Measurements from ENCODE around the gene BMP6.
"Not testable (repeated sequence)": the region's sequence is repeated elsewhere in the genome, so short reads cannot be mapped to it uniquely, and the experiment has no call there.

Gene BMP6

DNA sequence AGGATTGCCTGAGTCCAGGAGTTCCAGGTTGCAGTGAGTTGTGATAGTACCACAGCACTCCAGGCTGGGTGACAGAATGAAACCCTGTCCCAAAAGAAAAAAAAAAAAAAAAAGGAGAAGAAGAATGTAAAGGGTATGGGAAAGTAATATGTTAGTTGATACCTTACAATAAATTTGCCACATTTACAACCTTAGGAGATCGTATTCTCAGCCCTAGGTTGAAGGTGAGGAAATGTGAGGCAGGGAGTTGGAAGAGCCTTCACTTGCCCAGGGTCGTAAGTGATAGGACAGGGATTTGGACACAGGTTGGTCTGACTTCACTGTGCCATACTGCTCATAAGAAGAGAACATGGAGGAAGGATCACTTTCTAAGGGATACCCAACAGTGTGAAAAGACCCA lies 68.6 kb downstream of the BMP6 start:
- no peak for DNase-seq (ENCODE audit: low read depth in 2 of 2)

DNA sequence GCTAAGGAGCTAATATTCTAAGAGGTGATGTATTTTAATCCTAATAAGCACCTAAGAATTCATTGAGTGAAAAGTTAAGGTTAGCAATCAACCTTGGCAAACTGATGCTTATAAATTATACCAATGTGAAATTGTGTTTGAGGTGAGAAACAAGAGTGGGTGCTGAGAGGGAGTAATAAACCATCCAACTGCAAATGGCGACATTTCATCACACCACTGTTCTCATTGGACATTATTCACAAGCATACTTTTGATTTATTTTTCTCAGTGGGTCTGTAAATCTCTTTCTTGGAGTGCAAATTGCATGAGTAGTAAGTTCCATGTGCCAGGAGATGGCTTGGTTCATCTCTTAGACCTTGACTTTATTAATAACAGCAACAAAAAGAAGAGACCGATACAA lies 71.5 kb downstream of the BMP6 start:
- DNase-seq (ENCODE audit: low read depth in 2 of 2): no peak

GRCh38 chr6:7798751-7799150 lies 72.9 kb downstream of the BMP6 start:
- no peak for DNase-seq (ENCODE audit: low read depth in 2 of 2)

DNA sequence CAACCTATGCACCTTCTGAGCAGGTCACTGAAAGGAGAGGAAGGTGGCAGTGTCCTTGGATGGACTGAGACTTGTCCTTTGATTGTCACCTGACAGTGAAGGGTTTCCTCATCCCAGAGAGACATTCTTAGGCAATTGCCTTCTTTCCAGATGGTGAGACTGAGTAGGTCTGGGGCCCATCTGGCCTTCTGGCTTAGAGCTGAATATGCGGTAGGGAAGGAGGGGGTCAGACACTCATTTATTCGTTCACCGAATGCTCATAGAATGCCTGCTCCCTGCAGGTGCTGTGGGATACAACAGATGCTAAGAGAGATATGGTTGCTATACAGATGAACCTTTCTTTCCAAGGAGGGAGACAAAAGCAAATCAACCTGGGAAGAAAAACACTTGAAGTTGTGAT lies 76.8 kb downstream of the BMP6 start:
- DNase-seq (ENCODE audit: low read depth in 2 of 2): no peak

DNA sequence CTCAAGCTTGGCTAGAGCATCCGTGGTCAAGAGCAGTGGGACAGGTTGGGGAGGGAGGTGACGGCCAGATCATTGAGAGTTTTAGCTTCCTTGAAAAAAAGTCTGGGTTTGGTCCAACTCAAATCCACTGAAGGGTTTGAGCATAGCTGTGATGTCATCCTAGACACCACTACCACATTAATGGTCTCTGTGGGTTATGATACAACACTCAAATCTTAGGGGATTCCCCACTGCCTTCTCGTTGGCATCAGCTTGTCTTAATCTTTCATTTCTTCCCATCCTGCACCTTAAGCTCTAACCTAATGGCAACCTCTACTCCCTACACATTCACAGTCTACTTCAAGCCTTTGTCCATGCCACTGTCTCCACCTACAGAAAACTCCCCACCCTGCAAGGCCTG lies 77.3 kb downstream of the BMP6 start:
- DNase-seq (ENCODE audit: low read depth in 2 of 2): no peak

- no peak for DNase-seq (ENCODE audit: low read depth in 2 of 2)
Observed at GRCh38 chr6:7805078-7805849, 79.4 kb downstream of the BMP6 start.

DNA sequence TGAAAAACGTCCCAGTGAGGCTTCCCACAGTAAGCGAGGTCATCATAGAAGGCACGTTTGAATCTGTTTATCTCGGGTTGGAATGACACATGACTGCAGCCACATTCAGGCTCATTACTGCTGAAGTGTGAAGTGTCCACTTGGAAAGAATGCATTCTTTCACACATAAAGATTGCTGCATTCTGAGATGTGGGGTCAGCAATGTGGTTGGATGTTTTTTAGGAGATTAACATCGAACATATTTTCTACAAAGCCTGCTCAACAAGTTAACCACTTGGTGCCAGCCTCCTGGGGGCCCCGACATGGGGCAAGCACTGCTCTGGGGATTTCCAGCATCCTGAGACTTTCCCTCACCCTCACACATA lies 79.9 kb downstream of the BMP6 start:
- DNase-seq (ENCODE audit: low read depth in 2 of 2): no peak

- DNase-seq (ENCODE audit: low read depth in 2 of 2): no peak
Observed at GRCh38 chr6:7806711-7807110, 80.8 kb downstream of the BMP6 start.

GRCh38 chr6:7809346-7809745 lies 83.4 kb downstream of the BMP6 start:
- no peak for DNase-seq (ENCODE audit: low read depth in 2 of 2)

DNA sequence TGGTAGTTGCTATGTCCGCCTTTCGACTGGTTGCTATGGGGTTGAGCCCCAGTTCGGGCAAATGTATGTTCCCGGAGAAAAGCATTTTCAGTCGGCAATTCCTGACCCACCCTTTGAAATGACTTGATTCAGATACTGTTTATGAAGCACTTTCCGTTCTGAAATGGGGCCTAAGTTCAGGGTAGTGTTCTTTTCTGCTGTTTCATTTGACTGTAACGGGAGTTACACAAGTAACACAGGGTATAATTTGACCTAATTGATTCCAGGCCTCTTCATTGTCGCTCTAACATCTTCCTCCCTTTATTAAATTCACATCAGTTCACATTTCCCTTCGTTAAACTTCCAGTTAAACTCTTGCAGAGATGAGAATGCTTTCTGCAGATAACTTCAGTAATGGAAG lies 85.5 kb downstream of the BMP6 start:
- no peak for DNase-seq (ENCODE audit: low read depth in 2 of 2)

DNA sequence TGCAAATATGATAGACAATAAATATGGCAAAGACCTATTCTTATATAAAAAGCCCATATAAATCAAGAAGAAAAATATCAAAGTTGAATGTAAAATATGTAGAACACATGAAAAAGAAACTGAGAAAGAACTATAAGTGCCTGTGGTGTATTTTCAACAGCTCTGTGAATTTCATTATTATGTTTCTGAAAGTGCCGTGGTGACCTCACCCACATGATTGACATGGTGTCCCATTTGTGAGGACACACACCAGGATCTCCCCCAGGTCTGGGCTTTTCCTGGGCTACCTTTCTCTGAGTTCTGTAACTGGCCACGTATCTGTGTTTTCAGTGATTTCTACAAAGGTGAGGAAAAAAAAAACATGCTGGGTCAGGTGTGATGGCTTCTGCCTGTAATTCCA lies 86.7 kb downstream of the BMP6 start:
- no peak for DNase-seq (ENCODE audit: low read depth in 2 of 2)

DNA sequence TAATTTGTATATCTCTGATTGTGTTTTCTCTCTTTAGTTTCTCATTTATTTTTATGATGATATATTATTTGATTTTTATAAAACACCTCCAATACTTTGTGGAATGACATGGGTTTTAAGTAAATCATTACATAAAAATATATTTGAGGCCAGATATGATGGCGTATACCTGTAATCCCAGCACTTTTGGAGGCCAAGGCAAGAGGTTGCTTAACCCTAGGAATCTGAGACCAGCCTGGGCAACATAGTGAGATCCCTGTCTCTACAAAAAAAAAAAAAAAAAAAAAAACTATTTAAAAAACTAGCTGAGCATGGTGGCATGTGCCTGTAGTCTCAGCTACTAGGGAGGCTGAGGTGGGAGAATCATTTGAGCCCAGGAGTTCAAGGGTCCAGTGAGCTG lies 87.3 kb downstream of the BMP6 start:
- DNase-seq (ENCODE audit: low read depth in 2 of 2): no peak

GRCh38 chr6:7813704-7814103 lies 87.8 kb downstream of the BMP6 start:
- no peak for DNase-seq (ENCODE audit: low read depth in 2 of 2)

- no peak for DNase-seq (ENCODE audit: low read depth in 2 of 2)
Observed at GRCh38 chr6:7815716-7816115, 89.8 kb downstream of the BMP6 start.

GRCh38 chr6:7817184-7817583 lies 91.3 kb downstream of the BMP6 start:
- DNase-seq (ENCODE audit: low read depth in 2 of 2): not testable (repeated sequence)

- no peak for DNase-seq (ENCODE audit: low read depth in 2 of 2)
Observed at GRCh38 chr6:7818257-7819214, 92.6 kb downstream of the BMP6 start.

GRCh38 chr6:7819431-7820015 lies 93.6 kb downstream of the BMP6 start:
- DNase-seq (ENCODE audit: low read depth in 2 of 2): no peak

DNA sequence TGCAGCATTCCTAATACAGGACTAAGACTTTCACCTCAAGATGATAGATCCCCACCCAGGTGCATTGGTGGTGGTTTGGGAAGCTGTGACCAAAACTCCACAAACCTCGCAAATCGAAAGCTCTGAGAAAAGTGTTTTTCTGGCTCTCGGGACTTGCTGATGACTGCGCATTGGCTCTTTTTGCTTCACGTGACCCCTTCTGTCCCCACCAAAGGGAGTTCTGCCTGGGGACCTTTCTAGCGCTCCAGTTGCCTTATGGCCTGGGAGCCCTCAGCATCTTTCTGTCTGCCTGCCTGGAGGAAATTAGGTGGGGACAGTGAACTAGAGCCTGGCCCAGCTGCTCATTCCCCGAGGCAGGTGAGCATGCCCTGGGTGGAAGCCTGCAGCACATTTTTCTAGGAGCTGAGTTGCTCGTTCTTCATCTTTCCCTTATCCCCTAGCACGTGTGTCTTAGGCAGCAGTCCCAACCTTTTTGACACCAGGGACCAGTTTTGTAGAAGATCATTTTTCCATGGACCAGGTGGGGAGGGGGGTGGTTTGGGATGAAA lies 94.5 kb downstream of the BMP6 start:
- no peak for DNase-seq (ENCODE audit: low read depth in 2 of 2)

DNA sequence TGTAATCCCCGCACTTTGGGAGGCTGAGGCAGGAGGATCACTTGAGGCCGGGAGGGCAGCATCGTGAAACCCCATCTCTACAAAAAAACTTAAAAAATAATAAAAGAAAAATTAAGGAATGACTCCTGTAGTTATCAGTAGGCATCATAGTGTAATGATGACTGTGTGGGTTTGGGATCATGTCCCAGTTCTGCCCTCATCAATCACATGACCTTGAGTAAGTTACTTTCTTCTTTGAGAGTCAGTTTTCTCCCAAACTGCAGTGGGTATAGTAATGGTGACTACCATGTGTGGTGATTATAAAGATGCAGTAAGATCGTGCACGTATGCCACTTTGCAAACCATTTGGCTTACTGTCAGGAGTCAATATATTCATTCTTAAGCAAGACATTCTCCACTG lies 95.5 kb downstream of the BMP6 start:
- no peak for DNase-seq (ENCODE audit: low read depth in 2 of 2)

DNA sequence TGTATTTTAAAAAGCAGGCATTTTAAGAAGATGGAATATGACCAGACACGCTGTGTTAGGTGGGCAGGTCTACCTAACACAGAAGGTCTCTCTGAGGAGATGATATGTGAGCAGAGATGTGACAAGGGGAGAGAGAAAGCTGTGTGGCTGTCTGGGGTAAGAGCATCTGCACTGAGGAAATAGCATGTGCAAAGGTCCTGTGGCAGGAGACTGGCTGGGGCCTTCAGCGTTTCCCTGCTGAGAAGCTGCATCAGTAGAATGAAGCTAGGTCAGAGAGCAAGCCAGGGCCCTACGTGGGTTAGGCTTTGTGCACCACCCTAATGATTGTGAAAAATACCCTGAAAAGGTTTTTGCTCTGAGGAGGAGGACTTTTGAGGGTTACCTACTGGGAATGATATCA lies 97.7 kb downstream of the BMP6 start:
- no peak for DNase-seq (ENCODE audit: low read depth in 2 of 2)

DNA sequence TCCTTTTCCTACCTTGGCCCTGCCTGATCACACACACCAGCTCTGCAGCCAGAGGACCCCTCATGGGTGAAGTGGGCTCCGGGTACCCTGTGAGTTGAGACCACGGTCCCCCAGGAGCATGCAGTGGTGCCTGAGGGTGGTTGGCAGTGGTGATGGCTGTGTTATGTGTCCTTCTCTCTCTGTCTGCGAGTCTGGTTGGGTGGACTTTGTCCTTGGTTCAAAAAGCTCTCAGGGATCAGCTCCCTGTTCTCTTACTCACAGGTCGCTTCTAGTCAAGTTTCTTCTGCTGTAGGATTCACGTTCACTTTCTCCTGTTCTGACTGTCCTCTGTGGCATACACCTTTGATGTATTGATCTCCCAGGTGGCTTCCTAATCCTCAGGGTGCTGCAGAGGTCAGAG lies 100.1 kb downstream of the BMP6 start:
- DNase-seq (ENCODE audit: low read depth in 2 of 2): no peak

DNA sequence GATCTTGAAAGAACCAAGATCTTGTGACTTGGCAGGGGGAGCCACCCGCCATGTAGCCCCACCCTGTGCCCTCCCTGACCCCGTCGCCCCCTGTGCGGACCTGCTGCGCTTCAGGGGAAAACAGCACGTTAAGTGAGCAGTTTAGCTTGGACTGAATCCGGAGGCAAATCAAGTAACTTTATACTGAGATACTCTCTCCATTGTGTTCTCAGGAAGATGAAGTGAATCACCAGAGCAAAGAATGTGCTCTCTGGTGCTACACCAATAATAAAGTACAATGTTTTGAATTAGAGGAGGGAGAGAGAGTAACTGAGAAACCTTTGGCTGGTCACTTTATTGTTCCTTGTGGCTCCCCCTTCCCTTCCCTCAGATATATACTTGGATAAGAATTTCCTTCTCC lies 101.2 kb downstream of the BMP6 start:
- DNase-seq (ENCODE audit: low read depth in 2 of 2): no peak

Data from stimulated activated CD8-positive, alpha-beta memory T cell treated with anti-CD3 and anti-CD28 coated beads, Interleukin-7, amount 100 ng/mL, for 1 hour (primary cell).